ENCODE measurements around the gene TPBGL. TPM values are rescaled to one million over a fixed set of nuclear protein-coding genes. Genes with fewer than 3 reads are reported as not detected.

The TPBGL gene
- total RNA-seq, result under 1 TPM in 1 of 2 experiments, not detected in 1; 0.09 TPM
- polyA plus RNA-seq, result 0.23 TPM

DNA sequence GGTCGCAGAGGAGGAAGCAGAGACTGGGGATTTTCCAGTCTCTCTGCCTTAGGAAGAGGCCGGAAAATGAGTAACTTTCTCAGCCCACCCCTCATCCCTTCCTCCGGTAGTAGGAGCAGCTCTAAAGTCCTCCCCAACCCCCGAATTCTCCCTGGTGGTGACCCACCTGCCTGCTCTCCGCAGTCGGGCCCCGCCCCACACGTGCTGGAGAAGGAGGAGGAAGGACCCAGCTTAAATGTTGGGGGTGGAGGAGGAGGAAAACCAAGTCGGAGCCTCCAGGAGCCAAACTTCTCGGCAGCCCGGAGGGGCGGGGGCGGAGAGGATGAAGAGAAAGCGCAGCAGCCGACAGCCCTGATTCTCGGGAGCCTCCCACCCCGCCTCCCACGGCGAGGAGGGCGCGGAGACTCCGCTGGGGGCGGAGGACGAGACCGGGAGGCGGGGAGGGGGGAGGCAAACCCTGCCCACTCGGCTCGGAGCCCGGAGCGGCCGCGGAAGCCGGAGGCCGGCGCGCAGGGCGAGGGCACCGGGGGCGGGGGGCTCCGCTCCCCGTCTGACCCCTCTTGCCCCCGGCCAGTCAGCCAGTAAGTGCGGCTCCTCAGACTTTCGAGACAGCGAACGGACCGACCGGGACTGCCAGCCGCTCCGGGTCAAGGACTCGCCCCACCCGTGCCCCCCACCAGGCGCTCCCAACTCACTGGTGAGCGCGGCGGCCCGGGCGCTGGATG lies at the start of gene TPBGL:
TSS of gene TPBGL (plus strand) at position 464 of the 725 bp plus-strand sequence. CDS start 276 bp downstream, outside the sequence.
- Histone ChIP-seq H3K4me1 (ENCODE audit: insufficient read depth, low read length) (peaks cover 8% of the 10 kb centered on the region), H3K27ac (ENCODE audit: low read depth, low read length) (no peak within 1 kb of the TSS), H3K27me3 (ENCODE audit: insufficient read depth, low read length, poor library complexity, severe bottlenecking) (peaks cover 20% of the 10 kb centered on the region), H3K4me3 (ENCODE audit: low read length) (no peak within 1 kb of the TSS), H3K36me3 (ENCODE audit: insufficient read depth, low read length) (no peaks in the 10 kb centered on the region), H3K9me3 (ENCODE audit: low read length) (no peaks in the 10 kb centered on the region)
- H3K4me1 Mint-ChIP-seq, result peaks cover 0 to 23% (median 5%) of the 10 kb centered on the region in 3 donors
- CTCF ChIA-PET, result interaction anchor here (0.8 to 17.5 kb wide), 17 partner anchors 8 to 310 kb away, joined by 3 to 419 read pairs (median 5); partner anchors contain the start of gene SLCO2B1
- POLR2A ChIA-PET, result no interaction called here
- peak within 1 kb of the TSS in 3 of 8 donors; percentile 23 to 78 (median 61) for H3K27ac Mint-ChIP-seq
- H3K9me3 Mint-ChIP-seq, result peaks cover 0 to 2% (median 0%) of the 10 kb centered on the region in 5 donors
- H3K36me3 Mint-ChIP-seq, result peaks cover 0 to 4% (median 3%) of the 10 kb centered on the region in 3 donors
- H3K27me3 Mint-ChIP-seq, result peaks cover 30 to 57% of the 10 kb centered on the region in 2 donors
- peak within 1 kb of the TSS; percentile 67 to 85 (median 74) for H3K4me3 Mint-ChIP-seq
- DNase-seq, result peak in 1 of 5 donors; percentile 7

GRCh38 chr11:75191330-75191717 lies 49.2 kb upstream of the TPBGL start:
- H3K27me3 ChIP-seq (ENCODE audit: insufficient read depth, low read length, poor library complexity, severe bottlenecking), result no peaks in the 10 kb centered on the region
- ChIA-PET CTCF (no interaction called here), POLR2A (no interaction called here)
- H3K27ac Mint-ChIP-seq, result no peak overlapping the region
- no peaks in the 10 kb centered on the region for H3K4me1 ChIP-seq (ENCODE audit: insufficient read depth, low read length)
- no peaks in the 10 kb centered on the region for H3K36me3 ChIP-seq (ENCODE audit: insufficient read depth, low read length)
- H3K4me3 Mint-ChIP-seq, result no peak overlapping the region
- no peak overlapping the region for H3K4me3 ChIP-seq (ENCODE audit: low read length)
- no peaks in the 10 kb centered on the region for H3K36me3 Mint-ChIP-seq
- H3K27ac ChIP-seq (ENCODE audit: low read depth, low read length), result no peak overlapping the region
- no peak for DNase-seq
- H3K4me1 Mint-ChIP-seq, result no peaks in the 10 kb centered on the region
- no peaks in the 10 kb centered on the region for H3K9me3 ChIP-seq (ENCODE audit: low read length)
- peaks cover 0 to 2% of the 10 kb centered on the region in 2 donors for H3K27me3 Mint-ChIP-seq
- H3K9me3 Mint-ChIP-seq, result no peaks in the 10 kb centered on the region

DNA sequence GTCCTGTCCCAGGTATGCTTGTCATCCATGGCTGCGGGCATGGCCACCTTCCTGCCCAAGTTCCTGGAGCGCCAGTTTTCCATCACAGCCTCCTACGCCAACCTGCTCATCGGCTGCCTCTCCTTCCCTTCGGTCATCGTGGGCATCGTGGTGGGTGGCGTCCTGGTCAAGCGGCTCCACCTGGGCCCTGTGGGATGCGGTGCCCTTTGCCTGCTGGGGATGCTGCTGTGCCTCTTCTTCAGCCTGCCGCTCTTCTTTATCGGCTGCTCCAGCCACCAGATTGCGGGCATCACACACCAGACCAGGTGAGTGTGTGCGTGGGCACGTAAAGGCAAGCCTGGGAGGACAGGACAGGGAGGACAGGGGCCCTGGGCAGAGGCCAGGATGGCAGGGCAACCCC lies 47.3 kb upstream of the TPBGL start:
- Mint-ChIP-seq H3K36me3 (no peaks in the 10 kb centered on the region), H3K4me3 (no peak overlapping the region), H3K9me3 (no peaks in the 10 kb centered on the region), H3K27ac (no peak overlapping the region), H3K27me3 (peaks cover 4 to 5% of the 10 kb centered on the region in 2 donors), H3K4me1 (no peaks in the 10 kb centered on the region)
- DNase-seq, result no peak
- no peak overlapping the region for H3K4me3 ChIP-seq (ENCODE audit: low read length)
- no peaks in the 10 kb centered on the region for H3K27me3 ChIP-seq (ENCODE audit: insufficient read depth, low read length, poor library complexity, severe bottlenecking)
- POLR2A ChIA-PET, result interaction anchor here (0.6 kb wide), 1 partner anchor 38 kb away, joined by 3 read pairs; no protein-coding TSS in a partner anchor
- no peaks in the 10 kb centered on the region for H3K36me3 ChIP-seq (ENCODE audit: insufficient read depth, low read length)
- H3K4me1 ChIP-seq (ENCODE audit: insufficient read depth, low read length), result no peaks in the 10 kb centered on the region
- CTCF ChIA-PET, result no interaction called here
- H3K9me3 ChIP-seq (ENCODE audit: low read length), result no peaks in the 10 kb centered on the region
- H3K27ac ChIP-seq (ENCODE audit: low read depth, low read length), result no peak overlapping the region

GRCh38 chr11:75193711-75194110 lies 46.9 kb upstream of the TPBGL start:
- Histone ChIP-seq H3K27me3 (ENCODE audit: insufficient read depth, low read length, poor library complexity, severe bottlenecking) (no peaks in the 10 kb centered on the region), H3K27ac (ENCODE audit: low read depth, low read length) (no peak overlapping the region), H3K9me3 (ENCODE audit: low read length) (no peaks in the 10 kb centered on the region), H3K4me1 (ENCODE audit: insufficient read depth, low read length) (no peaks in the 10 kb centered on the region), H3K36me3 (ENCODE audit: insufficient read depth, low read length) (no peaks in the 10 kb centered on the region), H3K4me3 (ENCODE audit: low read length) (no peak overlapping the region)
- no peak overlapping the region for H3K27ac Mint-ChIP-seq
- ChIA-PET CTCF (interaction anchor here (3.4 kb wide), 1 partner anchor 53 kb away, joined by 13 read pairs; no protein-coding TSS in a partner anchor), POLR2A (no interaction called here)
- H3K4me3 Mint-ChIP-seq, result no peak overlapping the region
- no peaks in the 10 kb centered on the region for H3K36me3 Mint-ChIP-seq
- H3K9me3 Mint-ChIP-seq, result no peaks in the 10 kb centered on the region
- no peak for DNase-seq
- H3K4me1 Mint-ChIP-seq, result no peaks in the 10 kb centered on the region
- H3K27me3 Mint-ChIP-seq, result peaks cover 4 to 5% of the 10 kb centered on the region in 2 donors

DNA sequence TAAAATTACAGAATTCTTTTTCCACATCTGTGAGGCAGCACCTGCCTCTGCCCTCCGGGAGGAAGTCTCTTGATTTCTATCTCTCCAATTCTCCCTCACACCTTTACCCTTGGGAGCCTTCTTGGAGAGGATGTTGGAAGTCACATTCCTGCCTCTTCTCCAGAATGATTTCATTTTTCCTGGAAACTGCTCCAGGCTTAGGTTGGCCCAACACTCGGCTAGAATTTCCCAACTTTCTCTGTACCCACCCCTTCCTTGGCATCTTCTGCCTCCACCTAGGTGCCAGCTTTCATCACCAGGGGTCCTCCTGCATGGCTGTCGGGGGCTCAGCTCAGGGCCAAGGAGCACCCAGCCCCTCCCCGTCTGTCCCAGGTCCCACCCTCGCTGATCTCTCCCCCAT lies 46.4 kb upstream of the TPBGL start:
- H3K4me3 Mint-ChIP-seq, result no peak overlapping the region
- H3K36me3 ChIP-seq (ENCODE audit: insufficient read depth, low read length), result no peaks in the 10 kb centered on the region
- no peak overlapping the region for H3K4me3 ChIP-seq (ENCODE audit: low read length)
- H3K4me1 Mint-ChIP-seq, result no peaks in the 10 kb centered on the region
- no peaks in the 10 kb centered on the region for H3K36me3 Mint-ChIP-seq
- no peaks in the 10 kb centered on the region for H3K9me3 Mint-ChIP-seq
- H3K4me1 ChIP-seq (ENCODE audit: insufficient read depth, low read length), result no peaks in the 10 kb centered on the region
- no peaks in the 10 kb centered on the region for H3K9me3 ChIP-seq (ENCODE audit: low read length)
- no peak for DNase-seq
- H3K27ac ChIP-seq (ENCODE audit: low read depth, low read length), result no peak overlapping the region
- H3K27me3 Mint-ChIP-seq, result peaks cover 4 to 5% of the 10 kb centered on the region in 2 donors
- H3K27ac Mint-ChIP-seq, result no peak overlapping the region
- ChIA-PET CTCF (interaction anchor here (1.1 to 3.4 kb wide), 2 partner anchors 47 to 53 kb away, joined by 3 to 13 read pairs; no protein-coding TSS in a partner anchor), POLR2A (no interaction called here)
- H3K27me3 ChIP-seq (ENCODE audit: insufficient read depth, low read length, poor library complexity, severe bottlenecking), result no peaks in the 10 kb centered on the region

DNA sequence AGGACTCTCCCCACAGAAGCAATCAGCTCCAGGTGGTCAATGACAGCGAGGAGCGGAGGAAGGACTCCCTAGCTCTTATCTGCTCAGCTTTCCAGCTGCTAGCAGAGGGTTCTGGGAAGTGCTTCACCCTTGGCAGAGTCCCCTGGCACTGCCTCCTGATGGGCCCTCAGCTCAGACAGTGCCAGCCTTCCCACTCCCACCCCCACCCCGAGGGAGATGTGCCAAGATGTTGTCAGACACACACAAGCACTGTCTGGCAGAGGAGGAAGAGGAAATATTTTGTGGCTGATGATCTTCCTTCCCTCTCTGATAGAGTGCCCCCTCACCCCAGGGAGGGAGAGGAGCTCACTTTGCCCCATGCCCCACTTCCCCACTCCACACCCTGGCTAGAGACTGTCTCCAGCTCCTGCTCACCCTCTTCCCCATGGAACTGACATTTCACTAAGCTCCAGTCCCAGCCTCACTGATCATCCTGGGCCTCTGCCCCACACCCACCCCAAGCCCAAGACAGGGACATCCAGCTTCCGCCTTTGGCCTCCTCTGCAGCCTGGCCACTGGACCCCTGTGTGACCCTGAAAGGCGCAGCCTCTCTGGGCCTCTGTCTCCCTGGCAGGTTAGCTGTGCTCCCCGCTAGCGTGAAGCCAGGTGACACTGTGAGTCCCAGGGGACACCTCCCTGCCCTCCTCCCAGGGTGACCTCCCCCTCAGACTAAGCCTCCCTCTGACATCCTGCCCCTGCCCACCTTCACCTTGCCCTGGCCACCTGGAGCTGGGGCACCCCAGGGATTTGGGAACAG lies 45.2 kb upstream of the TPBGL start:
- H3K27ac Mint-ChIP-seq, result no peak overlapping the region
- H3K36me3 Mint-ChIP-seq, result no peaks in the 10 kb centered on the region
- no peak overlapping the region for H3K27ac ChIP-seq (ENCODE audit: low read depth, low read length)
- peaks cover 5% of the 10 kb centered on the region in 2 donors for H3K27me3 Mint-ChIP-seq
- DNase-seq, result no peak
- H3K9me3 ChIP-seq (ENCODE audit: low read length), result no peaks in the 10 kb centered on the region
- H3K9me3 Mint-ChIP-seq, result no peaks in the 10 kb centered on the region
- no peaks in the 10 kb centered on the region for H3K27me3 ChIP-seq (ENCODE audit: insufficient read depth, low read length, poor library complexity, severe bottlenecking)
- CTCF ChIA-PET, result interaction anchor here (1.1 to 3.4 kb wide), 4 partner anchors 9 to 54 kb away, joined by 3 to 13 read pairs (median 4); no protein-coding TSS in a partner anchor
- no peaks in the 10 kb centered on the region for H3K36me3 ChIP-seq (ENCODE audit: insufficient read depth, low read length)
- H3K4me1 ChIP-seq (ENCODE audit: insufficient read depth, low read length), result no peaks in the 10 kb centered on the region
- no peaks in the 10 kb centered on the region for H3K4me1 Mint-ChIP-seq
- POLR2A ChIA-PET, result no interaction called here
- no peak overlapping the region for H3K4me3 Mint-ChIP-seq
- no peak overlapping the region for H3K4me3 ChIP-seq (ENCODE audit: low read length)

- Mint-ChIP-seq H3K4me3 (no peak overlapping the region), H3K9me3 (no peaks in the 10 kb centered on the region), H3K36me3 (no peaks in the 10 kb centered on the region), H3K4me1 (no peaks in the 10 kb centered on the region), H3K27me3 (peaks cover 5% of the 10 kb centered on the region in 2 donors), H3K27ac (no peak overlapping the region)
- Histone ChIP-seq H3K4me1 (ENCODE audit: insufficient read depth, low read length) (no peaks in the 10 kb centered on the region), H3K9me3 (ENCODE audit: low read length) (no peaks in the 10 kb centered on the region), H3K4me3 (ENCODE audit: low read length) (no peak overlapping the region), H3K27ac (ENCODE audit: low read depth, low read length) (no peak overlapping the region), H3K27me3 (ENCODE audit: insufficient read depth, low read length, poor library complexity, severe bottlenecking) (no peaks in the 10 kb centered on the region), H3K36me3 (ENCODE audit: insufficient read depth, low read length) (no peaks in the 10 kb centered on the region)
- ChIA-PET CTCF (interaction anchor here (1.1 to 3.4 kb wide), 4 partner anchors 8 to 55 kb away, joined by 4 to 13 read pairs (median 4); no protein-coding TSS in a partner anchor), POLR2A (no interaction called here)
- no peak for DNase-seq
Observed at GRCh38 chr11:75196426-75196825, 44.1 kb upstream of the TPBGL start.

Measured in CD8-positive, alpha-beta memory T cell (primary cell).